ENCODE measurements around the gene NAA10. TPM values are rescaled to one million over a fixed set of nuclear protein-coding genes. Genes with fewer than 3 reads are reported as not detected.

Gene NAA10
- polyA plus RNA-seq, 1 donor = 75.3 TPM

GRCh38 chrX:153929576-153929975 is 5.3 kb downstream of the NAA10 start:
- DNase-seq (ENCODE audit: low read depth) = no peak

DNA sequence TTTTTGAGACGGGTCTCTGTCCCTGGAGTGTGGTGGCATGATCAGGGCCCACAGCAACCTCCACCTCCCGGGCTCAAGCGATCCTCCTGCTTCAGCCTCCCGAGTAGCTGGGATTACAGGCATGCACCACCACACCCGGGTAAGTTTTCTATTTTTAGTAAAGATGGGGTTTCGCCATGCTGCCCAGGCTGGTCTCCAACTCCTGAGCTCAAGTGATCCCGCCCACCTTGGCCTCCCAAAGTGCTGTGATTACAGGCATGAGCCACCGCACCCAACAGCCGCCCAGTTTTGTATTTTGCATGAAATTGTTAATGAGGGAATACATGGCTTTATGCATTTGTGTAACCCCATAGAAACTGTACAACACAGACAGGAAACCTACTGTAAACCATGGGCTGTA is 6.0 kb downstream of the NAA10 start:
- no peak for DNase-seq (ENCODE audit: low read depth)

DNA sequence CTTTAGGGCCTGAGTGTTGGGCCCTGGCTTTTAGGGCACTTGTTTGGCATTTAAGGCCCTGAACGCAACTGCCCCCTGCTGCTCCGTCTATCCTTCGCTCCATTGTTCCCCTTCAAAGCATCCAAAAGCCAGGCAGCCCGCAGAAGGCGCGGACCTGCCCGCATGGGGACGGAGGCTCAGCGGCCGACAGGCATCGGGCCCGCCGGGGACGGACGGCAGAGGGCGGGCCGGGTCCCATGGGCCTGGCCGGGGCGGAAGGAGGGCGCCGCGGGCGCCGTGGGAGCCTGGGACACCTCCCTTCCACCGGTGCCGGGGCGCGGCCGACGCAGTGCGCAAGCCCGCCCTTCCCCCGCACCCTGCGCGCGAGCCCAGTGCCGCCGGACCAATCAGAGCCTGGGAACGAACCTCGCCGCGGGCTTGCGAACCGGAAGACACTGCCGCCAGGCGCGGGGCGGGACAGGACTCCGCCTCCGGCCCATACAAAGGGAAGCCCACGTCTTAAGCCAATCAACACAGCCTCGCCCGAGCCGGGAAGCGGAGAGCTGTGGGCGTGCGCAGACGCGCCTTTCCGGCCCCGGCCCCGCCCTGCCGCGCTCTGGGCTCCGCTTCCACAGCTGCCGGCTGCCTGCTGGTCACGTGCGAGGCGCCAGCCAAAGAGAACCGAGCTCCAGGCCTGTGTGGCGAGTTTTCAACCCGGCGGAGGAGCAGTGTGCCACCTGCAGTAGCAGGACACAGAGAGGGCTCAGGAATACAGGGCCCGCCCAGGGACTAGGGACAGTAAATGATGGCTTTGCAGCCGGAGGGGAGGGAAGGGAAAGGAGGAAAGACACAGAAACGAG is 6.7 kb downstream of the NAA10 start:
- peak; percentile 91 for DNase-seq (ENCODE audit: low read depth)

GRCh38 chrX:153927672-153927921 is 7.2 kb downstream of the NAA10 start:
- DNase-seq (ENCODE audit: low read depth) = no peak

DNA sequence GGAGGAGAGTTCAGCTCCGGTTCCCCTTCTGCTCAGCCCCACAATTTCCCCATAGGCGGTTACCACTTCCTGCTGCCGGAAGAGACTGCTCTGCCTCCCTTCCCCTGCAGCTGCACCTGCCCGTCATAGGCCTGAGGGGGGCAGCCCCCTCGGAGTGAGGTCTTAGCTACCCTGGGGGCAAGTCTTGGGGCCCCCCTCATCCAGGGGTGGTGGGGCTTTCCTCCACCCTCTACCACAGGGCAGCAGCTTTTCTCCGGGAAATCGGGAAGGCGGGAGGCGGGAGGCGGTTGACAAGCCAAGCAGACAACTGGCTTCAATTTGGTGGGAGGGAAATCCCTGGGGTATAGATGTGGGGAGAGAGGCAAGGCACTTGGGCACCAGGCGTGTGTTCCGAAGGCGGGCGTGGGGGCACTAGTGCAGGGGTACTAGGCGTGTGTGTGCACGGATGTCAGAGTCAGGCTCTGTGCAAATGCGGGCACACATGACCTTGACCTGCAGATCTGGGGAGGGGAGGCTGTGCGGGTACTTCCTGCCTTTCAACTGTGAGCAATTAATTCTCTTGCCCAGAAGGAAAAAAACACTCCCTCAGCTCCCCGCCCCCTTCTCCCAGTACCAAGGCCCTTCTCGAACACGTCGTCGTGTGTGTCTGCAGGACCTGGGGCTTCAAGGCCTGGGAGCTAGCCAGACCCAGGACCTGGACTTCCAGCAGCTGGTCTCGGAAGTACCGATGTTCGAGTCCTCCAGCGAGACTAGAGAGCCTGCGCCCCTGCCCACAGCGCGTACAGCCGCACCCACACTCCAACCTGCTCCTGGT is 7.8 kb downstream of the NAA10 start:
- DNase-seq (ENCODE audit: low read depth) = peak; percentile 40

DNA sequence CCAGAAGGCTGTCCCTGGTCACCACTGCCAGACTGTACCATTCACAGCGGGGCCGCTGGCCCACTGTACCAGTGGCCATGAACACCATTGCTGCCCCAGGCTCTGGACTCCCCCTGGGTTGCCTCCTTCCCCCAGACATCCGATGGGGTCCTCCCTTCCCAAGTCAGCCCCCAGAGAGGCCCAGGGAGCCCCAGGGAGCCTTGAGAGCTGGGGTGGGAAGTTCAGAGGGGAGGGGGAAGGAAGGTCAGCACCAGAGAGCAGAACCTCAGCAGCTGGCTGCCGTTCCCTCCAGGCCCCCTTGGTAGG is 8.3 kb downstream of the NAA10 start:
- no peak for DNase-seq (ENCODE audit: low read depth)

GRCh38 chrX:153925739-153926551 is 8.9 kb downstream of the NAA10 start, which contains the start of gene ARHGAP4:
TSS of gene ARHGAP4 (minus strand) at chrX:153926264. CDS start at chrX:153926202, 62 bp downstream.
- no peak for DNase-seq (ENCODE audit: low read depth)

DNA sequence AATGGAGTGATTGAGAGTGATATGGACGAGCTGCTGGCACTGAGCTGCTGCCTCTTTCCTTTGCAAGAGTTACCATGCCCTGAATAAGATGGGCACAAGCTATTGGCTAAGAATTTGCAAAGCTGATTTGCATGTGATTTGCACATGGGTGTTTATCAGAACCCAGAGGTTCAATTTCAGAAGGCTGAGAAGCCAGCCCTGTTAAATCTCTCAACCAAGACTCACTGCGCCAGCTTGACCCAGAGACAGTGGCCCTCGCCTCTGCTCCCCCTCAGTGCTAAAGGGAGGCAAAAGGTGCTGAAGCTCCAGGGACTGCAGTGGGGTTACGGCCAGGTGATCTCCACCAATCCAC is 9.5 kb downstream of the NAA10 start:
- no peak for DNase-seq (ENCODE audit: low read depth)

GRCh38 chrX:153924149-153924861 is 10.5 kb downstream of the NAA10 start:
- no peak for DNase-seq (ENCODE audit: low read depth)

DNA sequence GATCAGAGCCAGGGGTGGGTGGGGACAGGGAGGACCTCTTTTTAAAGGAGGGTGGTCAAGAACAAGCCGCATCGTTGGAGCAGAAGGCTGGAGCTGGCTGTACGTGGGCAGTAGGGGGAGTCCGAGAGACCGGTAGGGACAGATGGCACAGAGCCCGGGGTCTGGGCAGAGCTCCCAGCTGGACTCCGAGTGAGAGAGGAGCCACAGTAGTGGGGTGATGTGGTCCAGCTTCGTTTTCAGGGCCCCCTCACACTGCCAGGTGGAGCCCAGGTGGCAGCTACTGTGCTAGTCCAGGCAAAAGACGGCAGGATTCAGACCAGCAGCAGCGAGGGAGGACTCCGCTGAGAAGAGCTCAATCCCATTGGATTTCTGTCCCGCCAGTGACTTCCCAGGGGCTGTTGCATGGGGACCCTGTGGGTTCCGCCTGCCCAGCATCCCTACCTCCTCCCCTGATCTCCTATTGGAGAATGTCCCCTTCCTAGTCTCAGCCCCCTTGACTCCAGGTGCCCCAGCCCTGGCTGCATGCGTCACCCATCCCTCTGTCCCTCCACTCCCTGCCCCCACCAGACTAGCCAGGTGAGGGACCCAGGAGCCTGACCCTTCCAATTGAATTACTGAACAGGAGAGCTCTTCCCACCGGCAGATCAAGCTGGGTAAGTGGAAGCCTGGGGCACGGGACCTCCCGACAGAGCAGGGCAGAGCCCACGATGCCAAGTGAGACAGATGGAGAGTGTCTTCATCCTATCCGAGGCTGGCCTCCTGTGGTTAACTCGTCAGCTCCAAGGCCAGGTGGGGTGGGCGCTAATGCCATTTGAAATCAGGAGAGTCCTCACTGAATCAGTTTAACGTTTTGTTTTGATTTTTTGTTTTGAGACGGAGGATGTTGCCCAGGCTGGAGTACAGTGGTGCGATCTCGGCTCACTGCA is 11.6 kb downstream of the NAA10 start:
- no peak for DNase-seq (ENCODE audit: low read depth)

GRCh38 chrX:153921511-153922446 is 13.1 kb downstream of the NAA10 start:
- DNase-seq (ENCODE audit: low read depth) = no peak

GRCh38 chrX:153921070-153921469 is 13.8 kb downstream of the NAA10 start:
- DNase-seq (ENCODE audit: low read depth) = no peak

DNA sequence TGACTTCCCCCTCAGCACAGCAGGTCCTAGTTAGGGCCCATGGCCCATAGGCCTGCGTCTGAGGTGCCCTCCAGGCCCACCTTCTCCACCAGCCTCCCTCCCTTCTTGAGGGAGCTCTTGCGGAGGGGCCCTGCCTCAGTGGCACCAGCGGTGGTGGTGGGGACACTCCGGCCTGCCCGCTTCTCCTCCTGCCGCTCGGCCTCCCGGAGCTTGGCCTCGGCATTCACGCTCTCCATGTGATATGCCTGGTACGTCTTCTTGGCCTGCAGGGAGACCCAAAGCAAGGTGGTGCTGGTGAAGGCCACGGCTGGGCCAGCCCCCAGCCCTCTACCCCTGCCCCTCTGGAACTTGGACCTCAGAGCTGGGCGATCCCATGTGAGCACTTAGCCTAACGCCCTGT is 14.3 kb downstream of the NAA10 start:
- DNase-seq (ENCODE audit: low read depth) = no peak

- no peak for DNase-seq (ENCODE audit: low read depth)
These were observed 15.6 kb downstream of the NAA10 start for GRCh38 chrX:153919281-153919680.

- no peak for DNase-seq (ENCODE audit: low read depth)
These were observed 17.0 kb downstream of the NAA10 start for GRCh38 chrX:153917869-153918268.

DNA sequence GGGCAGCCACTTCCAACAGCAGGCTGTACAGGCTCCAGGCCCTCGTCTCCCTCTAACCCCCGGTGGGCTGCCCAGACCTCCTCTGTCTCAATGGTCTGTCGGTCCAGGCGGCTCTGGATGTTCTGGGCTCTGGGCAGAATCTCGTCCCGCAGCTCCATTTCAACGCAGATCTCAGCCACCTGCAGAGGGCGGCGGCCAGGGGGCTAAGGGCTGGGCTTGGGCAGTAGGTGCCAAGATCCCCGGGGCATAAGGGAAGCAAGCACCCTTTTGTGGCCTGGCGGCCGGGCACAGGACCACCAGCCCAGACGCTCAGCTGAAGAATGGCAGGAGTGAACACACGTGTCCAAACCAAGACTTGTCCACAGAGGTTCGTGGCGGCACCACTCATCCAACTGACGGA is 21.1 kb downstream of the NAA10 start:
- no peak for DNase-seq (ENCODE audit: low read depth)

GRCh38 chrX:153913211-153913610 is 21.6 kb downstream of the NAA10 start:
- no peak for DNase-seq (ENCODE audit: low read depth)

- no peak for DNase-seq (ENCODE audit: low read depth)
These were observed 23.0 kb downstream of the NAA10 start for GRCh38 chrX:153911798-153912197.

- no peak for DNase-seq (ENCODE audit: low read depth)
These were observed 24.4 kb downstream of the NAA10 start for GRCh38 chrX:153910446-153910845.

- no peak for DNase-seq (ENCODE audit: low read depth)
These were observed 24.9 kb downstream of the NAA10 start for GRCh38 chrX:153909980-153910360.
